ENCODE results near the gene JAK1.

The JAK1 gene

DNA sequence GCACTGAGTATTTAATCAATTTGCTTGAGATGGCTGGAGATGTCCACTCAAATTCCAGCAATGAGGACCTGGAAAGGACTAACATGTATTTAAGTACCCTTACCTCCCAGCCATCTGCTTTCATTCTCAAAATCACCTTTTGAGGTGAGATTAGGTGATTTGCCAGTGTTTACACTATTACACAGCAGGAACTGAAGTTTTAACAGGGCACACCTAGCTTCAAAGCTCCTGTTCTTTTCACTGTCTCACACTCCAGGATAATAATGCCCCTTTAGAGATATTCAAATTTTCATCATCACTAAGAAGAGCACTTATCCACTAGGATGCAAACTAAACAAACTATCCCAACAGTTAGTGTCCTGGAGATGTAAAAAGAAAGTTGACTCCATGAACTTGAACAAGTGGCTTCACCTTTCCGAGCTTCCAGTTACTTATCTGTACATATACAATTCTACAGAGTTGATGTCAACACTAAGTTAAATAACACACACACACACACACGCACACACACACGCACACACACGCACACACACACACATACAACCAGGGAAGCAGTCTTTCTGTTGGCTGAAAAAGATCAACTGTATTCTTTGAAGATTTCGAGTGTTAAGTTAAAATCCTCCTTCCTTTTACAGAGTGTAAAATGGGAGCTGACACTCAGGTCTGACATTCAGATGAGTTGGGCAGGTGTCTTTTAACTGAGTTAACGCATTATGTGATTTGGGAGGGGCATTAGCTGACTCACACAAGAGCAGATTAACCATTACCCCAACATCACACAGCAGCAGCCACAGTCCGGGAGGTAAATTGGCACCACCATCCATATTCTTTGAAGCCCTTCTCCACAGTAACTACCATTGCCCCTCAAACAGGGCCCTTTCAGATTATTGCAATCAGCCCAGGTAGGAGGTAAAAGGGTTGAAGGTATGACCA is 15.5 kb upstream of the JAK1 start:
- POLR2A ChIA-PET = no interaction called here
- CTCF ChIA-PET = interaction anchor here (1.5 kb wide), 1 partner anchor 12 kb away, joined by 4 read pairs; no protein-coding TSS in a partner anchor
- no peak for DNase-seq (ENCODE audit: extremely low spot score)
- TF ChIP-seq, protein P1, sequence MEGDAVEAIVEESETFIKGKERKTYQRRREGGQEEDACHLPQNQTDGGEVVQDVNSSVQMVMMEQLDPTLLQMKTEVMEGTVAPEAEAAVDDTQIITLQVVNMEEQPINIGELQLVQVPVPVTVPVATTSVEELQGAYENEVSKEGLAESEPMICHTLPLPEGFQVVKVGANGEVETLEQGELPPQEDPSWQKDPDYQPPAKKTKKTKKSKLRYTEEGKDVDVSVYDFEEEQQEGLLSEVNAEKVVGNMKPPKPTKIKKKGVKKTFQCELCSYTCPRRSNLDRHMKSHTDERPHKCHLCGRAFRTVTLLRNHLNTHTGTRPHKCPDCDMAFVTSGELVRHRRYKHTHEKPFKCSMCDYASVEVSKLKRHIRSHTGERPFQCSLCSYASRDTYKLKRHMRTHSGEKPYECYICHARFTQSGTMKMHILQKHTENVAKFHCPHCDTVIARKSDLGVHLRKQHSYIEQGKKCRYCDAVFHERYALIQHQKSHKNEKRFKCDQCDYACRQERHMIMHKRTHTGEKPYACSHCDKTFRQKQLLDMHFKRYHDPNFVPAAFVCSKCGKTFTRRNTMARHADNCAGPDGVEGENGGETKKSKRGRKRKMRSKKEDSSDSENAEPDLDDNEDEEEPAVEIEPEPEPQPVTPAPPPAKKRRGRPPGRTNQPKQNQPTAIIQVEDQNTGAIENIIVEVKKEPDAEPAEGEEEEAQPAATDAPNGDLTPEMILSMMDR (IDR thresholded peaks at IDR 0.05; ENCODE audit: control extremely low read depth, extremely low read depth, low read depth, missing control alignments) = no peak

DNA sequence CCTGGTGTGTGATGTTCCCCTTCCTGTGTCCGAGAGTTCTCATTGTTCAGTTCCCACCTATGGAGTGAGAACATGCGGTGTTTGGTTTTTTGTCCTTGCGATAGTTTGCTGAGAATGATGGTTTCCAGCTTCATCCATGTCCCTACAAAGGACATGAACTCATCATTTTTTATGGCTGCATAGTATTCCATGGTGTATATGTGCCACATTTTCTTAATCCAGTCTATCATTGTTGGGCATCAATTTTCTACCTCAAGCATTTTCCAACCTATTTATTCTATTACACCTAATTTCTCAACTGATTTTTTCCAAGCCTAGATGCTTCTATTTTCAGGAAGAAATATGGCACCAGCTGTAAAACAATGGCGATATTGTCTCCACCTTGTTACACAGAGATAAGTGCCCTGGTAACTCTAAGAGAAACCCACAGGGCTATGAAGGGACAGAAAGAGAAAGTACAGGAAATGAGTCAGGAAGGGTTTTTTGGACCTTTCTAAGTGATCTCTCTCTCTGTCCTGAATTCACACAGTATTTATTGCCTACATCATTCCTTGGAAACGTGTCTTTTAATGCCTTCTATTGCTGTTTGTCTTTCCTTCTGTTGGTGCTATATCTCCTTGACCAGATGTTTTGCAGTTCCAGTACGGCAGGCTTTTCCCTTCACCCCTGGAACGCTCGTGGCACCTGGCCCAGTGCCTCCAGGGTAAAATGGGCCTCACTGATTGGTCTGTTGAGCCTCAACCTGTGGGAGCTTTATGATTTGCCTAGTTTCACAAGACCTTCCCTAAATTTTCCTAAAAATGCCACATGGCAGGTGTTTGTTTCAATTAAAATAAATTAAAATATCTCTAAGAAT is 14.6 kb upstream of the JAK1 start:
- POLR2A ChIA-PET = no interaction called here

DNA sequence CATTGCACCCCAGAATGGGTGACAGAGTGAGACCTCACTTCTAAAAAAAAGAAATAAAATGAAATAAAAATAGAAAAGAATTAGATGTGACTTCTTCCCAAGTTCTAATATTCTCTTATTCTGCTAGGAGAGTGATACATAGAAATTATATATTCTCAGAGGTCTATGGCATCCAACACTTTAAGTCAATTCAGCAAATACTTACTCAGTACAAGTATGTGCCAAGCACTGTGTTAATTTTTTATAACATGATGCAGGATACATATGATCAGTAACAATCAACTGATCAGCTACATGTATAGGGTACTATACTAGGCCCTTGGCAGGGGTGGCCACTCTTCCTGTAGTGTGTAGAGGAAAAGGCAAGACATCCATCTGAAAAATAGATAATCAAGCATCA is 13.0 kb upstream of the JAK1 start:
- DNase-seq (ENCODE audit: extremely low spot score) = no peak
- POLR2A ChIA-PET = no interaction called here
- CTCF ChIA-PET = interaction anchor here (0.9 to 1.7 kb wide), 4 partner anchors 13 to 102 kb away, joined by 3 to 5 read pairs (median 4); partner anchors contain the start of gene JAK1
- TF ChIP-seq, protein P1 (IDR thresholded peaks at IDR 0.05; ENCODE audit: control extremely low read depth, extremely low read depth, low read depth, missing control alignments) = no peak

More for the DNA sequence above, 14.6 kb upstream of the JAK1 start:
- CTCF ChIA-PET = interaction anchor here (1.5 kb wide), 1 partner anchor 11 kb away, joined by 4 read pairs; no protein-coding TSS in a partner anchor
- DNase-seq (ENCODE audit: extremely low spot score) = no peak
- TF ChIP-seq, protein P1 (IDR thresholded peaks at IDR 0.05; ENCODE audit: control extremely low read depth, extremely low read depth, low read depth, missing control alignments) = no peak

DNA sequence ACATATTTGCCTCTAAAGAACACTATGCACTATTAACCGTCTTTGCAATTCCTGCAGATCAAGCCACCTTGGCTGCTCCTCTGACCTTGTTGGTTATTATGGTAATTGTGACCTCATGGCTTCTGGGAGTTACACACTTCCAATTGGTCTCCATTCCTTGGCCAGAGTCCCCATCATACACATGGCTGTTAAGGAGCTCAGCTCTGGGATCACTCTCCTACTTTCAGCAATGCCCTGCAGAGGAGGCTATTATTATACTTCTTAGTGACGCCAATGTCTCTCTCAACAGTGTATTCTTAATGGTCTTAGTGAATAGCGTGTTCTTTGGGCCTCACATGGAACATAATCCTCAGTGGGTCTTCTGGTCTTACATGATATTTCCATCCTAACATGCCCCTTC is 10.0 kb upstream of the JAK1 start:
- CTCF ChIA-PET = interaction anchor here (1.1 kb wide), 1 partner anchor 14 kb away, joined by 3 read pairs; no protein-coding TSS in a partner anchor
- TF ChIP-seq, protein P1 (IDR thresholded peaks at IDR 0.05; ENCODE audit: control extremely low read depth, extremely low read depth, low read depth, missing control alignments) = no peak
- no peak for DNase-seq (ENCODE audit: extremely low spot score)
- POLR2A ChIA-PET = no interaction called here

DNA sequence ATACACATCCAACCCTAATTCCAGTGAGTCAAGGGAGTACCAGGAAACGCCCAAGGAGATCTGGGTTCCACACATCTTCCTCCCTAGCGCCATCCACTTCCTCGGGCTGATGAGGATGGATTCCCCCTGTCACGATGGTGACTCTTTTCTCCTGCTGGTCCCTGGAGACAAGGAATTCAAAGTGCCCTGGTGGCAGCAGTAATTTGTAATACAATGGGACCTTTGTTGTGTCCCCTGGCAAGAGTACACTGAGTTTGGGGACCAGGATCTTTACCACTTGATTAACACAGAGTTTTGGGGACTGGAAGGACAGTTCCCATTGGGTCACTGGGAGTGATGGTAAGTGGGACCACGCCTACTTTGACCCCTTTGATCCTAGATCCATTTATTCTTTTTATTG is 9.4 kb upstream of the JAK1 start:
- ChIA-PET POLR2A (no interaction called here), CTCF (interaction anchor here (1.2 kb wide), 1 partner anchor 23 kb away, joined by 3 read pairs; no protein-coding TSS in a partner anchor)
- no peak for DNase-seq (ENCODE audit: extremely low spot score)

More for the DNA sequence above, 9.4 kb upstream of the JAK1 start:
- TF ChIP-seq, protein P1 (IDR thresholded peaks at IDR 0.05; ENCODE audit: control extremely low read depth, extremely low read depth, low read depth, missing control alignments) = no peak
